ENCODE measurements around the gene LAMA4.
A peak's percentile ranks its signal among the peaks of the same experiment; 100 is the strongest.

LAMA4 gene

GRCh38 chr6:112253841-112254816, at the start of gene LAMA4:
LAMA4 (minus strand) TSS chr6:112254567; CDS start chr6:112254150, 417 bp downstream.
- peak; percentile 80 for DNase-seq (ENCODE audit: low spot score)

GRCh38 chr6:112302142-112302705, 47.9 kb upstream of the LAMA4 start:
- DNase-seq (ENCODE audit: low spot score): no peak

GRCh38 chr6:112300896-112301295, 46.5 kb upstream of the LAMA4 start:
- DNase-seq (ENCODE audit: low spot score): no peak

GRCh38 chr6:112298816-112299281, 44.5 kb upstream of the LAMA4 start:
- peak; percentile 83 for DNase-seq (ENCODE audit: low spot score)

- DNase-seq (ENCODE audit: low spot score): peak; percentile 81
Measured at GRCh38 chr6:112298021-112298745, 43.8 kb upstream of the LAMA4 start.

GRCh38 chr6:112296694-112297093, 42.3 kb upstream of the LAMA4 start:
- no peak for DNase-seq (ENCODE audit: low spot score)

- peak; percentile 75 for DNase-seq (ENCODE audit: low spot score)
Measured at GRCh38 chr6:112296122-112296521, 41.8 kb upstream of the LAMA4 start.

- no peak for DNase-seq (ENCODE audit: low spot score)
Measured at GRCh38 chr6:112291161-112291762, 36.9 kb upstream of the LAMA4 start.

GRCh38 chr6:112289038-112289566, 34.7 kb upstream of the LAMA4 start:
- peak; percentile 76 for DNase-seq (ENCODE audit: low spot score)

GRCh38 chr6:112288475-112288874, 34.1 kb upstream of the LAMA4 start:
- DNase-seq (ENCODE audit: low spot score): no peak

- no peak for DNase-seq (ENCODE audit: low spot score)
Measured at GRCh38 chr6:112287577-112288225, 33.3 kb upstream of the LAMA4 start.

- DNase-seq (ENCODE audit: low spot score): no peak
Measured at GRCh38 chr6:112286500-112287144, 32.3 kb upstream of the LAMA4 start.

- no peak for DNase-seq (ENCODE audit: low spot score)
Measured at GRCh38 chr6:112286010-112286409, 31.6 kb upstream of the LAMA4 start.

- no peak for DNase-seq (ENCODE audit: low spot score)
Measured at GRCh38 chr6:112284603-112285002, 30.2 kb upstream of the LAMA4 start.

GRCh38 chr6:112283621-112284020, 29.3 kb upstream of the LAMA4 start:
- no peak for DNase-seq (ENCODE audit: low spot score)

GRCh38 chr6:112281821-112282615, 27.7 kb upstream of the LAMA4 start:
- peak; percentile 85 for DNase-seq (ENCODE audit: low spot score)

- DNase-seq (ENCODE audit: low spot score): no peak
Measured at GRCh38 chr6:112279031-112279935, 24.9 kb upstream of the LAMA4 start.

GRCh38 chr6:112275365-112275764, 21.0 kb upstream of the LAMA4 start:
- no peak for DNase-seq (ENCODE audit: low spot score)

GRCh38 chr6:112274774-112275173, 20.4 kb upstream of the LAMA4 start:
- DNase-seq (ENCODE audit: low spot score): no peak

All from AG20443 (cell line).